ES-I3 (cell line): ENCODE data around the gene NSUN2.

Experiments used
- H3K36me3 ChIP-seq: 2 replicates; pipeline ENCODE4 v1.6.1; 2013; ENCODE audit warnings: mild to moderate bottlenecking, low read length, control low read depth, moderate library complexity; ENCODE audit not compliant: insufficient read depth
- H3K4me1 ChIP-seq: 2 replicates; pipeline ENCODE4 v1.6.1; 2013; ENCODE audit warnings: mild to moderate bottlenecking, control low read depth, low read length; ENCODE audit not compliant: insufficient read depth
- H3K9ac ChIP-seq: 2 replicates; pipeline ENCODE4 v1.6.1; 2013; ENCODE audit warnings: low read depth, mild to moderate bottlenecking, low read length, moderate library complexity
- H3K9me3 ChIP-seq: 2 replicates; pipeline ENCODE4 v1.6.1; 2013; ENCODE audit warnings: mild to moderate bottlenecking, low read length, moderate library complexity; ENCODE audit not compliant: control insufficient read depth, insufficient read depth

Gene NSUN2

DNA sequence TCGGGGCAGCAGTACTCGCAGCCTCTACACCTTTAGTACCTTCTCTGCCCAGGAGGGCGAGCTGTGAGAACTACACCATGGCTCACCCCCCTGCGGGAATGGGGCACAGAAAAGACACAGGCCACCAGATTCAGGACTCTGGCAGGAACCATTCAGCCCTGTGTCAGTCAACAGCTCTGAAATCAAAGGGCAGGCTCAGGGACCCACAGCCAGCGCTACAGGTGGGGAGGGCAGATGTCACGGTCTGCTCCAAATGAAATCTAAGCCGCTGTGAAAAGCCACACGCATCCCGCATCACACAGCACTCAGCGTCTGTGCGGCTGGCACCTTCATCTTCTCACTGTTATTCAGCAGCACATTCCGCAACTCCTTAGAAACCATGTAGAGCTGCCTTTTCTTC is 27.9 kb downstream of the NSUN2 start:
- H3K4me1 ChIP-seq = no peaks in the 10 kb centered on the region
- no peaks in the 10 kb centered on the region for H3K9me3 ChIP-seq
- peaks cover 56% of the 10 kb centered on the region for H3K36me3 ChIP-seq
- no peak overlapping the region for H3K9ac ChIP-seq

DNA sequence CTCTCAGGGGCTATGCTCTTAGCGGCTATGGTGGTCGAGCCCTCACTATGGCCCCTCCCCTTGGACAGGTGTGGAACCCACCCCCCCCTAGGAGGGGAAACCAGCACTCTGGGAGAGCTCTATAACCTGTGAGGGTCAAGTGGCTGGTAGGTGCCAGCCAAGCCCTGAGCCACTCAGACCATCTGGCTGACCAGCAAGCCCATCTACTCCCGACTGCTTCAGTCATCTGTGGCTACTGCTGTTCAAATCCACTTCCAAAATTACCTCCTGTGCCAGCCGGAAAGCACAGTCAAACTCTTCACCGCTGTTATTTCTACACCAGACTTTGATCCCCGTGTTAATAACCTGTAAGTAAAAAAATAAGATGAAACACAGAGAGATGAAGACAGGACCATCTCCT is 28.5 kb downstream of the NSUN2 start:
- Histone ChIP-seq H3K4me1 (no peaks in the 10 kb centered on the region), H3K9ac (no peak overlapping the region), H3K36me3 (peaks cover 52% of the 10 kb centered on the region), H3K9me3 (no peaks in the 10 kb centered on the region)

DNA sequence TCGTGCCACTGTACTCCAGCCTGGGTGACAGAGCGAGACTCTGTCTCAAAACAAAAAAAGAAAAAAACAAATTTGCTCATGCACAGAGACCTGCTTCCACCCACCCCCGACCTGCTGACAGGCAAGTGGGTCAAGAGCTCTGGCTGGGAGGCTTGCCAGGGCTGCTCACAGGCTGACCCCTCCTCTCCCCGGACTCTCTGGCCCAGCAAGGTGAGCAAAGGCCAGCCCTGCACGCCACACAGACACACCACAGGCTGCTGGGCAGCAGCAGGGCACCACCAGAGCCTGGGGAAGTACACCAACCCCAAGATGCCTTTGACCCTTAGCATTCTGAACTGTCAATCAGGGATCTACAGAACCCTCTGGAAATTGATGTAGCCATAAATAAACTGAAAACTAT is 29.2 kb downstream of the NSUN2 start:
- peaks cover 46% of the 10 kb centered on the region for H3K36me3 ChIP-seq
- no peaks in the 10 kb centered on the region for H3K9me3 ChIP-seq
- no peak overlapping the region for H3K9ac ChIP-seq
- H3K4me1 ChIP-seq = no peaks in the 10 kb centered on the region

DNA sequence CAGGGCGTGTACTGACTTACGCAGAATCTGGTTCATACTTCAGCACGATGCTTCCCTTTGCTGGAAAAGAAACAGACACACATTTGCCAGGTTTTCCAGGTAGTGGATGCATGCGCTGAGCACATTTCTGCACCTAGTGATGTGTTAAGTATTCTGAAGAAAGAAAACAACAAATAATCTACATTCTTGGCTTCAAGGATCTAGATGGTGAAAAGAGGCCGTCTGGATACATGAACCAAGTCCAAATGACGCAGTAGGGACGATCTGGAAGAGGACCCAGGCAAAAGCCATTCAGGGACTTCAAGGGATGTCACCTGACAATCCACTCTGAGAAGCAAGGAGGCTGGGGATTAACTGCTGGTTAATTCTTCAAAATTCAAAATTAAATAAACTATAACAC is 30.4 kb downstream of the NSUN2 start:
- Histone ChIP-seq H3K9me3 (no peaks in the 10 kb centered on the region), H3K9ac (no peak overlapping the region), H3K36me3 (peaks cover 40% of the 10 kb centered on the region), H3K4me1 (no peaks in the 10 kb centered on the region)

DNA sequence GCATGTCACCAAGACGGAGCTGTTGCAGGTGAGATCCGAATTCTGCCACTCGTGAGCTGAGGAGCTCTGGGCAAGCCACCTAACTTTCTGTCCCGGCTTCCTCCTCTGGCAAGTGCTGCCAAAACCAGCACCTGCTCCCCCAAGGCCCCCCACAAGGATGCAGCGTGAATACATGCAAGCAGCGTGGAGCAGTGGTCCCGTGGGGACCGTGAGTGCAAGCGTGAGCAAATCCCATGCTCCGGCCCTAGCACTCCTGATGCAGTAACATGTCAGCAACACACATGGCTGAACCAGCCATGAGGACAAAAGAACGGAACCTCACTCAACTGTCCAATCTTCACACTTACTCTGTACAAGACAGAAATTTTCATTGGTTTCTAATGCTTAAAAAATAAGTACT is 31.0 kb downstream of the NSUN2 start:
- H3K4me1 ChIP-seq = no peaks in the 10 kb centered on the region
- no peaks in the 10 kb centered on the region for H3K9me3 ChIP-seq
- H3K36me3 ChIP-seq = peaks cover 36% of the 10 kb centered on the region
- H3K9ac ChIP-seq = no peak overlapping the region

DNA sequence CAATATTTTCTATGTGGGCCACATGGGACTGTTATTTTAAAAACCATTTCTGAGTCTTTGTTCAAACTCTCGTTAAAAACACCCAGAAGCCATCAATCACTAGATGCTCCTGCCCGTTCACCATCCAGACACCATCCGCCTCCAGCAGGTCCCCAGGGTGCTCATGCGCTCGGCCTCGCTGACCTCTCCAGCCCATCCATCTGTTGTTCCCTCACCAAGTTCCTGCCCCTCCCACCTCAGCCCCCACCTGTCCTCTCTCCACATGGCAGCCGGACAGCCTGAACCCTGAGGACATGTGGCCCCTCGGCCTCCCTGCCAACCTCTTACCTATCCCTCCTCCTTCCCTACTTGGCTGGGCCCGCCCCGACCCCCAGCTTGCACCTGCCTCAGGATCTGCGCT is 31.6 kb downstream of the NSUN2 start:
- Histone ChIP-seq H3K4me1 (no peaks in the 10 kb centered on the region), H3K36me3 (peaks cover 34% of the 10 kb centered on the region), H3K9ac (no peak overlapping the region), H3K9me3 (no peaks in the 10 kb centered on the region)

DNA sequence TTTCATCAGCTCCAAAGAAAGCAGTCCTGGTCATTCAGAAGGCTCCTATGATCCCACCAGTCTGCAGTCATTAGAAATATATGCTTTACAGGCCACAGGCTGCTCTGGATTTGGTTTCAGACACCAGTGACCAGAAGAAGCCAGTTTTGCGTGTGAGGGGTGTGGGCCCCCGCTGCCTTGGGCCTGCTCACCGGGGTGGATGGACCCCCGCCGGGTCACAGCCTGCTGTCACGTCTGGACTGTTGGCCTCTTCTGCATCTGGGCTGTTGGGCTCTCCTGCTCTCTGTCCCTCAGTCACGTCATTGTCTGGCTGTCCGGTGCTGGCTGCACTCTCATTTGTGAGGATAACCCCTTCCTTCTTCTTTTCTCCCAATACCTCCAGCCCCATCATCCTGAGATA is 33.1 kb downstream of the NSUN2 start:
- H3K36me3 ChIP-seq = peaks cover 26% of the 10 kb centered on the region
- H3K9ac ChIP-seq = no peak overlapping the region
- no peaks in the 10 kb centered on the region for H3K9me3 ChIP-seq
- H3K4me1 ChIP-seq = no peaks in the 10 kb centered on the region

DNA sequence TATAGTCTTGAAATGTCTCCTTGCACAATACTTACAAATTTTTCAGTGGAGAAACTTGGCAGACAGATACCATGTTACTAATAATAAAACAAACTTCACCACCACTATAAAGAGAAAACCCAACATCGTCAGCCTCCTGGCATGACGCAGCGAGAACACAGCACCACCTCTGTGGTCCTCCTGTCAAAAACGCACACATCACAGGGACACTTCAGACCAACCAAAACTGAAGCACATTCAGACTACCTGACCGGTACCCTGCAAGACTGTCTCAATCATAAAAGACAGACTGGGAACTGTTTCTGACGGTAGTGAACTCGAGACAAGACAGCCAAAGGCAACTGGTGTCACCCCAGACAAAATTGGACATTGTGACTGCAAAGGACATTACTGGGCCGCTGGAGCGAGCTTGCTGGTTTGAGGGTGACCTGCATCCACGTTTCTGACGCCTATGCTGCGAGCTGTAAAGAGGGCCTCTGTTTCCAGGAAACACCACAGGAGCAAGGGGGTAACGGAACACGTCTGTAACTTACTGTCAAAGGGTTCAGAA is 34.4 kb downstream of the NSUN2 start:
- H3K9ac ChIP-seq = no peak overlapping the region
- H3K4me1 ChIP-seq = no peaks in the 10 kb centered on the region
- no peaks in the 10 kb centered on the region; the same call in 1 of the 2 replicates for H3K9me3 ChIP-seq
- H3K36me3 ChIP-seq = peaks cover 14% of the 10 kb centered on the region; the same call in 1 of the 2 replicates

DNA sequence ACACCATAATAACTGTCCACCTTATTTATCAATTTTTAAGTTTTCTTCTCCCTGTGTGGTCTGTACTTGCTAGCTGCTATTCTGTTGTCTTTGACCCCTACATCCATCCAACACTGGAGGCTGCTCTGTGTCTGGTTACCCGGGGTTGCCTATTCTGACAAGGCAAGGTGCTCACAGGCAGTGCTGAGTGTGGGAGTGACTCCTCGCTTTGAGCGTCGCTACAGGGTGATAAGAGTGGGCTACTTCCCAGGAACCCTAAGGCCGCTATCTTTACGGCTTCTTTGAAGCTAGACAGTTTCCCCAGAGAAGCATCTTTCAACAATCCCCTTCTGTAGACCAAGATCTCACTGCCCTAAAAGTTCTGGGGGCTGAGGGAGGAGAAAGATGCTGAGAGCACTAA is 35.3 kb downstream of the NSUN2 start:
- Histone ChIP-seq H3K36me3 (peaks cover 11% of the 10 kb centered on the region; the same call in 1 of the 2 replicates), H3K9ac (no peak overlapping the region), H3K9me3 (no peaks in the 10 kb centered on the region; the same call in 1 of the 2 replicates), H3K4me1 (no peaks in the 10 kb centered on the region)

DNA sequence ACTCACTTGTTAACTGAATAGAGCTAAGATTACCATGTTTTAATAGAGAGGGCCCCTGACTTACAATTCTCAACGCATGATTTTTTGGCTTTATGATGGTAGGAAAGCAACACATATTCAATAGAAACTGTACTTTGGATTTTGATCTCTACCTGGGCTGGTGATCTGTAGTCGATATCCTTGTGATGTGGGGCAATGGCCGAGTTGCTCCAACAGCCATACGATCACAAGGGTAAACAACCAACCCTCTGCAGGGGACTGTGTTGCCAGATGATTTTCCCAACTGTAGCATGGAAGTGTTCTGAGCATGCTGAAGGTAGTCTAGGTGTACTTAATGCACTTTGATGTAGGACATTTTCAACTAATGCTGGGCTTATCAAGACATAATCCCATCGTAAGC is 36.5 kb downstream of the NSUN2 start:
- no peaks in the 10 kb centered on the region for H3K4me1 ChIP-seq
- H3K9ac ChIP-seq = no peak overlapping the region
- no peaks in the 10 kb centered on the region; the same call in 1 of the 2 replicates for H3K9me3 ChIP-seq
- H3K36me3 ChIP-seq = peaks cover 6% of the 10 kb centered on the region; the same call in 1 of the 2 replicates

DNA sequence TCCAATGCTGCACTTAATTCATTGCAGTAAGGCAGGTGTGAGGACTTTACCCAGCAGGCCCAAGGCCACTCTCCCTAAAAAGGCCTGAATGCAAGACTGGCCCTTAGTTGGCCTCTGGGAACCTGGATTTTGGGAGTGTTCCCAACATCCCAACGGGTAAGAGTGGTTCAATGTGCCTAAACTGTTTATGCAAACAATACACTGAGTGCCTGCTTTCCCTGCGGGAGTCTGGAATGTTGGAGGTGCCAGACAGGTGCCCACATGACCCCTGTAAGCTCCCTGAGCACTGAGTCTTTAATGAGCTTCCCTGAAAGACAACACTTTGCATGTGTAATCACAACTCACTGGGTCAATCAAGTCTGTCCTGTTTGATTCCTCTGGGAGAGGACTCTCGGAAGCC is 37.4 kb downstream of the NSUN2 start:
- H3K36me3 ChIP-seq = peaks cover 3% of the 10 kb centered on the region; the same call in 1 of the 2 replicates
- no peaks in the 10 kb centered on the region; the same call in 1 of the 2 replicates for H3K9me3 ChIP-seq
- H3K9ac ChIP-seq = no peak overlapping the region
- no peaks in the 10 kb centered on the region for H3K4me1 ChIP-seq

DNA sequence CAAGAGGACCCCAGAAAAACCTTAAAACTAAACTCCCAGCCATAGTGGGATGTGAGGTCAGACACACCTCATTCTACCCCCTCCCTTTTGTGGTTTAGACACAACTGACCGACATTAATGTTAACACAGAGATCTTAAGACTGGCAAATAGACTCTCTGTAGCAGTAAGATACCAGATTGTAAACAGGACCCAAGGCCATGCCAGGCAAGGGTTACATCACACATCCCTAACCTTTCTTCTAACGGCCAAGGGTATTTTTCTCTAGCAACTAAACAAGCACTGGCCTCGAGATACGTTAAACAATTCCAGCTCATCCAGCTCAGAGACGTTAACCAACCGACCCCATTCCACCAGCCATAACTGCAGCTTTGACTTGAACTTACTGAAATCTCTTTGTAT is 38.8 kb downstream of the NSUN2 start:
- no peaks in the 10 kb centered on the region for H3K4me1 ChIP-seq
- no peak overlapping the region for H3K9ac ChIP-seq
- H3K9me3 ChIP-seq = no peaks in the 10 kb centered on the region; the same call in 1 of the 2 replicates
- H3K36me3 ChIP-seq = peaks cover 3% of the 10 kb centered on the region; the same call in 1 of the 2 replicates

DNA sequence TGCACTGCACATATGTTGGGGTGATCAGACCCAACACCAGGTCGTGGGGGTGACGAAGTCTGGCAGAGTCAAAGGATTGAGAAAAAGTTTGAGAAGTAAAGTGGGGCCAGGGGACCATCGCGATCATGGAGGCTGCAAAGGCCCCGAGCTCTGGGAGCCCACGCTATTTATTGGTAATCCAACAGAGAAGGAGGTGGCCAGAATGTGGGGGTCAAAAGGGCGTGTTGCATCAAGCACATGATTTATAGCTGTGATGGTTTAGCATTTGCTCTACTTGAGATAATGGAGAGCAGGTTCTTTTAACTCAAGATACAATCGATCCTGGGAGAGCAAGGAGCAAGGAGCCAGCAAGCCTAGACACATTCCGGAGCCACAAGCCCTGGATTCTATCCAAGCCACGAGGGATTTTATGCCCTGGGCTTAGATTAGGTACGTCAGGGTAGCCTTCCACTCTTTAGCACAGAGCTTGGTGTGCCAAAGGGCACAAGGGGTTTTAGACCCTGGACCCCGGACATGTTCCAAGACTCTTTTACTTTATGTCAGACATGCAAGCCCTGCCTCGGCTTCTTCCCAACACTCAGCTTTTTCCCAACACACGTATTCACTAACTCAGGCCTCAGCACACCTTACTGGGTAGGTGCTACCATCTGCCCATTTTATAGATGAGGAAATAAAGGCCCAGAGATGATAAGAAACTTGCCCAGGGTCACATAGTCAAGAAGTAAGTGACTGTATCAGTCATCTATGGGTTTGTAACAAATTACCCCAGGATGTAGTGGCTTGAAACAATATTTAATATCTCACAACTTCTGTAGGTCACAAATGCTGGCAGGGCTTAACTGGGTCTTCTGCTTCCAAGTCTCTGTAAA is 39.5 kb downstream of the NSUN2 start:
- Histone ChIP-seq H3K9me3 (no peaks in the 10 kb centered on the region; the same call in 1 of the 2 replicates), H3K4me1 (no peaks in the 10 kb centered on the region), H3K36me3 (peaks cover 1% of the 10 kb centered on the region; the same call in 1 of the 2 replicates), H3K9ac (no peak overlapping the region)

DNA sequence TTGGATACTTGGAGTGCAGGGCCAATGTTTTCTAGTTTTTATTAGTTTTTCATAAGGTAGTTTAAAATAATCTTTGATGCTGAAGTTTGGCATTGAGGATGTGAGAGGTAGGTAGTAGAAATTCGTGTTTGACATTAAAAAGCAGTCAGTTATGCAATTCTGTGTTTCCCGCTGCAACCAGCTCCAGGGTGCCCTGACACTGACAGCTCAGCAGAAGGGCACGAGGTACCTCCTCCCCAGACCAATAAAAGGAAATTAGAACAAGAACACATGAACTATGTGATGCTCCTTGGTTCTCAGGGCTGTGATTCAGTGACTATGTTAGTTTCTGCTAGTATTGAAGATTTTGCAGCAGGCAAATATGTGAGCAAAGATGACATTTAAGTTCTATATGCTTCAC is 40.2 kb downstream of the NSUN2 start:
- H3K36me3 ChIP-seq = no peaks in the 10 kb centered on the region
- no peaks in the 10 kb centered on the region for H3K4me1 ChIP-seq
- H3K9me3 ChIP-seq = no peaks in the 10 kb centered on the region; the same call in 1 of the 2 replicates
- H3K9ac ChIP-seq = no peak overlapping the region
